Vagina (tissue), 2 donors: Measurements from ENCODE around the gene RSPH3. TPM values are rescaled to one million over a fixed set of nuclear protein-coding genes. Genes with fewer than 3 reads are reported as not detected.

ENCODE experiments used
- DNase-seq, 2 donors: peaks; one replicate each; pipeline ENCODE4 v3.0.0-alpha.2; 2017; ENCODE audit errors: extremely low spot score in 2 of 2
- H3K27ac ChIP-seq: fragments of 200-600 bp; sonication (generic); one replicate; pipeline ENCODE4 v1.5.1; 2019
- H3K27me3 ChIP-seq: fragments of 200-600 bp; sonication (generic); one replicate; pipeline ENCODE4 v1.5.1; 2019
- H3K36me3 ChIP-seq, 2 donors: fragments of 200-600 bp; sonication (generic); one replicate each; pipeline ENCODE4 v1.5.1; 2017 to 2019
- H3K4me1 ChIP-seq: fragments of 200-600 bp; sonication (generic); one replicate; pipeline ENCODE4 v1.5.1; 2019
- H3K4me3 ChIP-seq, 2 donors: fragments of 200-600 bp; sonication (generic); 1 replicate in 1 of 2; 2 replicates in 1 of 2; pipeline ENCODE4 v1.5.1; 2016 to 2019
- H3K9me3 ChIP-seq: fragments of 200-600 bp; sonication (generic); one replicate; pipeline ENCODE4 v1.5.1; 2019
- POLR2A ChIP-seq, 2 donors: fragments of 450-650 bp; IDR thresholded peaks; one replicate each; pipeline ENCODE4 v1.6.1; 2017; ENCODE audit warnings: antibody characterized with exemption in 2 of 2, mild to moderate bottlenecking in 2 of 2, moderate library complexity in 2 of 2
- POLR2AphosphoS5 ChIP-seq, 2 donors: sonication (generic); formaldehyde crosslinking; IDR thresholded peaks; one replicate each; pipeline ENCODE4 v1.9.0; 2017; ENCODE audit warnings: antibody characterized with exemption in 2 of 2, mild to moderate bottlenecking in 2 of 2, low read depth in 1 of 2; ENCODE audit not compliant: insufficient read depth in 1 of 2
- intact Hi-C: fragments of 100-400 bp; cut with DNase I; formaldehyde crosslinking; loops from one replicate; pipeline ENCODE4 v1.15.1; 2023
- small RNA-seq: library from RNA; depleted of rRNA; stranded (forward); fragments of <200 nt; gene quantifications from one replicate; pipeline ENCODE3, GENCODE V24; 2016
- total RNA-seq: library from RNA; depleted of rRNA; stranded (reverse); fragments of >200 nt; gene quantifications from one replicate; pipeline ENCODE4 v1.2.3, GENCODE V29; 2016
- TF ChIP-seq, protein P1 (sequence below), 3 experiments: fragments of 450-650 bp in 2 of 3; fragments of 200-600 bp in 1 of 3; sonication (generic) in 1 of 3; IDR thresholded peaks; one replicate each; pipeline ENCODE4 v1.5.1; 2017 to 2019; ENCODE audit warnings: antibody characterized with exemption in 3 of 3, mild to moderate bottlenecking in 2 of 3, moderate library complexity in 2 of 3

The RSPH3 gene
- total RNA-seq, 1 donor from 2014 or later = 14.5 TPM

DNA sequence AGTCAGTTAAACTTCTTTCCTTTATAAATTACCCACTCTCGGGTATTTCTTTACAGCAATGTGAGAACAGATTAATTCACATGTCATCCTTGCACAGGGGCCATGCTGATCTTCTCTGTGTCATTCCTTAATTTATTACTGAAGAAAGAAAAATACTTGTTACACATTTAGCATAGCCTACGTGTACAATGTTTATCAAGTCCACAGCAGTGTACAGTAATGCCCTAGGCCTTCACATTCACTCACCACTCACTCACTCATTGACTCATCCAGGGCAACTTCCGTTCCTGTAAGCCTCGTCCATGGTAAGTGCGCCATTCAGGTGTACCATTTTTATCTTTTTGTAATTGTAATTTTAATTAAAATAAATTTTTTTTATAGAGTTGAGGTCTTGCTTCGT is 73.6 kb downstream of the RSPH3 start:
- DNase-seq = no peak
- H3K4me3 ChIP-seq = no peak overlapping the region
- no peaks in the 10 kb centered on the region for H3K36me3 ChIP-seq
- no peaks in the 10 kb centered on the region for H3K9me3 ChIP-seq
- H3K27me3 ChIP-seq = no peaks in the 10 kb centered on the region
- H3K27ac ChIP-seq = no peak overlapping the region
- TF ChIP-seq POLR2AphosphoS5 (IDR thresholded peaks at IDR 0.05; ENCODE audit: insufficient read depth in 1 of 2, low read depth in 1 of 2) = no peak
- H3K4me1 ChIP-seq = no peaks in the 10 kb centered on the region
- intact Hi-C loops = no loop called here

DNA sequence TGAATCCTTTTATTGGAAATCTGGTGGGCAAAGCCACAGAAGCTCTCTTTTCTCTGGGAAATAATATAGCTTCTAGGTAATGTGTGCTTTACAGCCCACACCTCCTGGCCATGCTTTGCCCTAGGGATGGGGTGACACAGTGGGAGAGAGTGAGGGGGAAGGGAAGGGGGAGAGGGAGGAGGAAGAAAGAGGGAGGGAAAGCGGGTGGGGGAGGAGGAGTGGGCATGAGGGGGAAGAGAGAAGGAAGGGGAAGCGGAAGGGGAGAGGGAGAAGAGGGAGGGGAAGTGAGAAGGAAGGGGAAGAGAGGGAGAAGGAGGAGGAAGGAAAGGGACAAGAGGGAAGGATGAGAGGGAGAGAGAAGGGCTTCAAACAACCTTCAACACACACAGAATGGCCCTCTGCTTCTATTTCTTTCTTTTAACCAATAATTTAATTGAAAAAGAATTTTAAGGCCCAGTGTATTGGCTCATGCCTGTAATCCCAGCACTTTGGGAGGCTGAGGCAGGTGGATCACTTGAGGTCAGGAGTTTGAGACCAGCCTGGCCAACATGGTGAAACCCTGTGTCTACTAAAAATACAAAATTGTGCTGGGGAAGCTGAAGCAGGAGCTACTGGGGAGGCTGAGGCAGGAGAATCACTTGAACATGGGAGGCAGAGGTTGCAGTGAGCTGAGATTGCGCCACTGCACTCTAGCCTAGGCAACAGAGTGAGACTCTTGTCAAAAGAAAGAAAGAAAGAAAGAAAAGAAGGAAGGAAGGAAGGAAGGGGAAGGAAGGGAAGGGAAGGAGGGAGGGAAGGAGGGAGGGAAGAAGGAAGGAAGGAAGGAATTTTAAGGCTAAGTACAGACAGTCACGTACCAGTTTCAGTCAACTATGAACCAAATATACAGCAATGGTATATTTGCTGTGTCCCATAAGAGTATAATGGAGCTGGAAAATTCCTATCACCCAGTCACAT is 75.2 kb downstream of the RSPH3 start:
- H3K9me3 ChIP-seq = no peaks in the 10 kb centered on the region
- no peak overlapping the region for H3K27ac ChIP-seq
- no peak for DNase-seq
- no peaks in the 10 kb centered on the region for H3K27me3 ChIP-seq
- H3K4me3 ChIP-seq = no peak overlapping the region
- no peaks in the 10 kb centered on the region for H3K36me3 ChIP-seq
- TF ChIP-seq POLR2A (IDR thresholded peaks at IDR 0.05) (no peak), POLR2AphosphoS5 (IDR thresholded peaks at IDR 0.05; ENCODE audit: insufficient read depth in 1 of 2, low read depth in 1 of 2) (no peak)
- TF ChIP-seq, protein P1, sequence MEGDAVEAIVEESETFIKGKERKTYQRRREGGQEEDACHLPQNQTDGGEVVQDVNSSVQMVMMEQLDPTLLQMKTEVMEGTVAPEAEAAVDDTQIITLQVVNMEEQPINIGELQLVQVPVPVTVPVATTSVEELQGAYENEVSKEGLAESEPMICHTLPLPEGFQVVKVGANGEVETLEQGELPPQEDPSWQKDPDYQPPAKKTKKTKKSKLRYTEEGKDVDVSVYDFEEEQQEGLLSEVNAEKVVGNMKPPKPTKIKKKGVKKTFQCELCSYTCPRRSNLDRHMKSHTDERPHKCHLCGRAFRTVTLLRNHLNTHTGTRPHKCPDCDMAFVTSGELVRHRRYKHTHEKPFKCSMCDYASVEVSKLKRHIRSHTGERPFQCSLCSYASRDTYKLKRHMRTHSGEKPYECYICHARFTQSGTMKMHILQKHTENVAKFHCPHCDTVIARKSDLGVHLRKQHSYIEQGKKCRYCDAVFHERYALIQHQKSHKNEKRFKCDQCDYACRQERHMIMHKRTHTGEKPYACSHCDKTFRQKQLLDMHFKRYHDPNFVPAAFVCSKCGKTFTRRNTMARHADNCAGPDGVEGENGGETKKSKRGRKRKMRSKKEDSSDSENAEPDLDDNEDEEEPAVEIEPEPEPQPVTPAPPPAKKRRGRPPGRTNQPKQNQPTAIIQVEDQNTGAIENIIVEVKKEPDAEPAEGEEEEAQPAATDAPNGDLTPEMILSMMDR (IDR thresholded peaks at IDR 0.05) = no peak
- intact Hi-C loops = no loop called here
- no peaks in the 10 kb centered on the region for H3K4me1 ChIP-seq

DNA sequence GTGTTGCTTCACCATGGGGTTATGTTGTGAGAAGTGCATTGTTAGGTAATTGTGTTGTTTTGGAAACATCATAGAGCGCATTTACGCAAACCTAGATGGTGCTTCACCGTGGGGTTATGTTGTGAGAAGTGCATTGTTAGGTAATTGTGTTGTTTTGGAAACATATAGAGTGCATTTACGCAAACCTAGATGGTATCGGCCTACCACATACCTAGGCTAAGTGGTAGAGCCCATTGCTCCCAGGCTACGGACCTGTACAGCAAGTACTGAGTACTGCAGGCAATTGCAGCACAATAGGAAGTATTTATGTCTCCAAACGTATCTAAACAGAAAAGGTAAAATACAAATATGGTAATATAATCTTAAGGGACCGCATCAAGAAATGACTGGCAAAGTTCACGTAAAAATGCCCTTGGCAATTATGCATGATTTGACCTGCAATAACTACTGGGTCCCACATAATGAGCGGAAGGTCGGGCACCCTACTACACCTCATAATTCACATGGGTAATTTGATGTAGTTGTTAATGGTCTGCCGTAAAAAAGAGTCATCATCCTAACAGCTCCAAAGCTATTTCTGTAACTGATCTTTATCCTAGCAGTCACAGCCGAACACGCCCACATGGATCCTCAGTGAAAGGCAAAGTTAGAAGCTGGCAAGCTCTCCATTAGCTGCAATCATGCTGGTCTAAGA is 76.0 kb downstream of the RSPH3 start:
- no peak overlapping the region for H3K4me3 ChIP-seq
- no peak for DNase-seq
- H3K27ac ChIP-seq = no peak overlapping the region
- TF ChIP-seq, protein P1 (IDR thresholded peaks at IDR 0.05) = no peak
- TF ChIP-seq POLR2A (IDR thresholded peaks at IDR 0.05) (no peak), POLR2AphosphoS5 (IDR thresholded peaks at IDR 0.05; ENCODE audit: insufficient read depth in 1 of 2, low read depth in 1 of 2) (no peak)
- H3K36me3 ChIP-seq = no peaks in the 10 kb centered on the region
- no peaks in the 10 kb centered on the region for H3K27me3 ChIP-seq
- intact Hi-C loops = no loop called here
- H3K4me1 ChIP-seq = no peaks in the 10 kb centered on the region
- H3K9me3 ChIP-seq = no peaks in the 10 kb centered on the region

Small RNAs within 50 kb of the gene (small RNA-seq; reads per million reads assigned to genes)
- not detected for gene RNU6-293P

Other genes with a start within 250 kb of the RSPH3 start
- gene EZR, start 180.8 kb downstream of the RSPH3 start, total RNA-seq = 99.7 TPM
- 8.1 TPM for gene TAGAP, start 44.8 kb upstream of the RSPH3 start, total RNA-seq
- gene FNDC1, start 169.2 kb upstream of the RSPH3 start, total RNA-seq = 0.49 TPM